ENCODE data around the gene CENPP. TPM values are rescaled to one million over a fixed set of nuclear protein-coding genes. Genes with fewer than 3 reads are reported as not detected.

Gene CENPP
- total RNA-seq, 2 experiments from 2014 or later, result 22.8 to 38.3 TPM

DNA sequence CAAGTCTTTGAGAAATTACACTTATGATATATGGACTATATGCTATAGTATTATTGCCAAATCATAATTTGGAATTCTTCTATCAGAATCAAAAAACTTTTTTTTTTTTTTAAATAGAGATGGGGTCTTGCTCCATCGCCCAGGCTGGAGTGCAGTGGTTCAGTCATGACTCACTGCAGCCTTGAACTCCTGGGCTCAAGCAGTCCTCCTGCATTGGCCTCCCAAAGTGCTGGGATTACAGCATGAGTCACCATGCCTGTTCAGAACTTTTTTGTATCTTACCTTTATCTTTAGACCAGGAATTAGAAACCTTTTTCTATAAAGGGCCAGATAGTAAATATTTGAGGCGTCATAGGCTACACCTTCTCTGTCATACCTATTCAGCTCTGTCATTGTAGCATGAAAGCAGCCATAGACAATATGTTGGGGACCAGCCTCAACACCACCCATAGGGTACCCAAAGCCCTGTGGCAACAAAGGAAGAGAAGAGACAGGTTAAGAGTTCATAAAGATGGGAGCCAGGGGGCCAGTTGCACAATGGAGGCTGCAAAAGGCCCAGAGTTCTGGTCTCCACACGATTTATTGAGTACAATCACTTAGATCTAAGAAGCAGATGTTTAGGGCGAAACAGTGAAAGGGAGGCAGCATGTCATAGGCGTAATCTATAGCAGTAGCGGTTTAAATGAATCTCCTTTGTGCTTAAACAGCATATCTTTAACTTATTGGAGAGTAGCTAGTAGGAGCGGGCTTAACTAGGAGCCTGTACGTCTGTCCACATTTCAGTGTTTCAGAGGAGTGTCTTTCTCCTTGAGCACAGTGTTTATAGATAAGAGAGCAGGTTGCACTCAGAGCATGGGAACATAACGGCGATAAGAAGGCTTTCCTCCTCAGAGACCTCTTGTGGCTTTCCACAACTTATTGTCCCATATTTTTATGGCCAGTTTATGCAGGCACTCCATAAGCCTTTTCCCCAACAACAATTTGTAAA, 197.5 kb downstream of the CENPP start:
- ATAC-seq, result no peak
- H3K4me3 Mint-ChIP-seq, result no peak overlapping the region
- no peaks in the 10 kb centered on the region for H3K9me3 Mint-ChIP-seq (ENCODE audit: low read depth)
- DNase-seq, result no peak
- no peaks in the 10 kb centered on the region for H3K36me3 Mint-ChIP-seq
- H3K27ac Mint-ChIP-seq, result no peak overlapping the region
- H3K4me1 Mint-ChIP-seq, result no peaks in the 10 kb centered on the region
- CTCF ChIA-PET, result no interaction called here
- H3K27me3 Mint-ChIP-seq, result no peaks in the 10 kb centered on the region

DNA sequence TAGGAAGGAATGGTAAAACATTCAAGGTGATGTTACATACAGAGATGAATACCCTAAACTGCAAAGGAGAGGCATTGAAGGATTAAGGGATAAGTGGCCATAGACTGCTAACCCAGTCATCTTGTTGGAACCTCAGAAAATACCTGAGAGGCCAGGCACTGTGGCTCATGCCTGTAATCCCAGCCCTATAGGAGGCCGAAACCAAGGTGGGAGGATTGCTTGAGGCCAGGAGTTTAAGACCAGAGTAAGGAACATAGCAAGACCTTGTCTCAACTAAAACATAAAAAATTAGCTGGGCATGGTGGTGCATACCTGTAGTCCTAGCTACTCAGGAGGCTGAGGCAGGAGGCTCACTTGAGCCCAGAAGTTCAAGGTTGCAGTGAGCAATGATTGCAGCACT, 199.1 kb downstream of the CENPP start:
- Mint-ChIP-seq H3K9me3 (ENCODE audit: low read depth) (no peaks in the 10 kb centered on the region), H3K4me3 (no peak overlapping the region), H3K4me1 (no peaks in the 10 kb centered on the region), H3K27ac (no peak overlapping the region), H3K27me3 (no peaks in the 10 kb centered on the region), H3K36me3 (no peaks in the 10 kb centered on the region)
- no peak for DNase-seq
- ATAC-seq, result no peak
- CTCF ChIA-PET, result no interaction called here

DNA sequence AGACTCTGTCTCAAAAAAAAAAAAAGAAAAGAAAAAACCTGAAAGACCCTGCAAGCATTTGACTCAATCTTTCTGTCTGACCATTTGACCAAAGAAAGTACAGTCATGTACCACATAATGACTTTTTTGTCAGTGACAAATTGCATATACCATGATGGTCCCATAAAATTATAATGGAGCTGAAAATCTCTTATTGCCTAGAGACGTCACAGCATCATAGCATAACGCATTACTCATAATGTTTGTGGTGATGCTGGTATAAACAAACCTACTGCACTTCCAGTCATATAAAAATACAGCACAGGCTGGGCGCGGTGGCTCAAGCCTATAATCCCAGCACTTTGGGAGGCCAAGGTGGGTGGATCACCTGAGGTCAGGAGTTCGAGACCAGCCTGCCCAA, 199.6 kb downstream of the CENPP start:
- DNase-seq (no peak), ATAC-seq (no peak)
- CTCF ChIA-PET, result no interaction called here
- H3K27ac Mint-ChIP-seq, result no peak overlapping the region
- no peaks in the 10 kb centered on the region for H3K27me3 Mint-ChIP-seq
- H3K36me3 Mint-ChIP-seq, result no peaks in the 10 kb centered on the region
- no peak overlapping the region for H3K4me3 Mint-ChIP-seq
- no peaks in the 10 kb centered on the region for H3K4me1 Mint-ChIP-seq
- no peaks in the 10 kb centered on the region for H3K9me3 Mint-ChIP-seq (ENCODE audit: low read depth)

DNA sequence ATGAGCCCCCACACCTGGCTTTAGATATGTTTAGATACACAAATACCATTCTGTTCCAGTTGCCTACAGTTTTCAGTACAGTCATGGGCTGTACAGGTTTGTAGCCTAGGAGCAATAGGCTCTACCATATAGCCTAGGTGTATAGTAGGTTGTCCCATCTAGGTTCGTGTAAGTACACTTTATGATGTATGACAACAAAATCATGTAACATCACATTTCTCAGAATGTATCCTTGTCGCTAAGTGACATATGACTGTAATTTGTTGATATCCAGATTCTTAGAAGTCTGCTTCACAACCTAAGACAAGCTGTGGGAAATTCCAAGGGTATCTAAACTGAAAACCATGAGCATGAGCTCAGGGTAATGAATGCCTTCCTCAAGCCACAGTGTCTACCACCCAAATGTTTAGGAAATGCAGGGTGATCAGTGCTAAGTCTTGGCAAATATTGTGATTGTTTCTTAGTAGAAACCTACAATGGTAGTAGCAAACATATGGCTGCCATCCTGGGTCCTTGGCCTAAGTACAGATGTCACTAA, 201.6 kb downstream of the CENPP start:
- H3K4me1 Mint-ChIP-seq, result no peaks in the 10 kb centered on the region
- no peaks in the 10 kb centered on the region for H3K27me3 Mint-ChIP-seq
- DNase-seq (no peak), ATAC-seq (no peak)
- no peak overlapping the region for H3K4me3 Mint-ChIP-seq
- CTCF ChIA-PET, result no interaction called here
- peaks cover 2% of the 10 kb centered on the region for H3K36me3 Mint-ChIP-seq
- H3K27ac Mint-ChIP-seq, result no peak overlapping the region
- no peaks in the 10 kb centered on the region for H3K9me3 Mint-ChIP-seq (ENCODE audit: low read depth)

DNA sequence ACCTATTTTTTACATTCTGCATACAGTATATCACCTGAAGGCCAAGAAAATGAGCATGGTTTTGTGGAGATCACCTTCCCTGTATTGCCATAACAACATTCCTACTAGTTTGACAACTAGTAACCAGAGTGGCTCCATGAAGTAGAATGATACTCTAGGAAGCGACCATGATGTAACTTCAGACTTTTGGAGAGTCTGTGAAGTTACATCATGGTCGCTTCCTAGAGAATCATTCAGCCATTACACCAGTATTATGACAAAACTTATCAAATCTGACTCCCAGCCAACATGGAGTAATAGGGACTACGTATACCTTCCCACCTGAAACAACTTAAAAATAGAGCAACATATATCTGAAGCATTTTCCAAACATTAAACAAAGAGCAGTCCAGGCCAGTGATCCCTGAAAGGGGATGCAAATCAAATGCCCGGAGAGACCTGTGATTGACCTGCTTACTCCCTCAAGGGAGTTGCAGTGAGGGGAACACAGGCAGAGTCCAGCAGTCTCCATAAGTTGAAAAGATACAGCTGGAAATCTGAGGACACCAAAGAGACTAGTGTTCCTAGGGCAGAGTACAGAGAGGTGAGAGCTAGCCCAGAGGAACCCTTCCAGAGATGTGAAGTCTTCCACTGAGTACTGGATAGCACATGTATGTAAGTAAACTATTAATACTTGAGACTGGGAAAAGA, 202.2 kb downstream of the CENPP start:
- CTCF ChIA-PET, result no interaction called here
- H3K36me3 Mint-ChIP-seq, result peaks cover 3% of the 10 kb centered on the region
- H3K4me3 Mint-ChIP-seq, result no peak overlapping the region
- H3K27me3 Mint-ChIP-seq, result no peaks in the 10 kb centered on the region
- H3K9me3 Mint-ChIP-seq (ENCODE audit: low read depth), result no peaks in the 10 kb centered on the region
- H3K4me1 Mint-ChIP-seq, result no peaks in the 10 kb centered on the region
- no peak for DNase-seq
- no peak for ATAC-seq
- H3K27ac Mint-ChIP-seq, result no peak overlapping the region

DNA sequence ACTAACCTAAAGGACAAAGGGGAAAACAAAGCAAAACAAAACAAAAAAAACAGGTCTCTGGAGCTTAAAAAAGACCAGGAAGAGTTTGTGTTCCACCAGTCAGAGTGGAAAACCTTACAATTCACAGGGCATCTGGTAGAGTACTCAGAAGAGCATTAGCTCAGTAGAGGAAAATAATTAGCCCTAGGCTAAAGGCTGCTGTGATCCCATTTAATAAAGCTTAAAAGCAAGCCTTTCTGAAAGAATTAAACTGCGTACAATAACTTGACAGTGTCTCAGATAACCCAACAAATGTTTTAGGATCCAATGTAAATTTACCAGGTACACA, 202.7 kb downstream of the CENPP start:
- H3K27ac Mint-ChIP-seq, result no peak overlapping the region
- no peaks in the 10 kb centered on the region for H3K4me1 Mint-ChIP-seq
- ATAC-seq, result no peak
- peaks cover 6% of the 10 kb centered on the region for H3K36me3 Mint-ChIP-seq
- CTCF ChIA-PET, result no interaction called here
- no peak for DNase-seq
- no peaks in the 10 kb centered on the region for H3K9me3 Mint-ChIP-seq (ENCODE audit: low read depth)
- H3K27me3 Mint-ChIP-seq, result no peaks in the 10 kb centered on the region
- no peak overlapping the region for H3K4me3 Mint-ChIP-seq

DNA sequence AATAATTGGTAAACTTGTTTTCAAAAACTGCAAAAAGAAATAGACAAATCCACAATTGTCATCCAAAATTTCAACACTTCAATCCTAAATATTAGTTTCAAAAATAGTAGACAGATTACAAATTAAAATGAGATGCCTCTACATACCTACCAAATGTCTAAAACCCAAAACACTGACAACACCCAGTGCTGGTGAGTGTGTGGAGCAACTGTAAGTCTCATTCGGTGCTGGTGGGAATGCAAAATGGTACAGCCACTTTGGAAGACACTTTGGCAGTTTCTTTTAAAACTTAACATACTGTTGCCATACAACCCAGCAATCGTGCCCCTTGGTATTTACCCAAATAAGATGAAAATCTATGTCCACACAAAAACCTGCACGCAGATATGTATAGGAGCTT, 203.4 kb downstream of the CENPP start:
- Mint-ChIP-seq H3K4me1 (peaks cover 2% of the 10 kb centered on the region), H3K4me3 (no peak overlapping the region), H3K36me3 (peaks cover 6% of the 10 kb centered on the region), H3K9me3 (ENCODE audit: low read depth) (no peaks in the 10 kb centered on the region), H3K27ac (no peak overlapping the region), H3K27me3 (no peaks in the 10 kb centered on the region)
- CTCF ChIA-PET, result no interaction called here
- ATAC-seq (no peak), DNase-seq (no peak)

DNA sequence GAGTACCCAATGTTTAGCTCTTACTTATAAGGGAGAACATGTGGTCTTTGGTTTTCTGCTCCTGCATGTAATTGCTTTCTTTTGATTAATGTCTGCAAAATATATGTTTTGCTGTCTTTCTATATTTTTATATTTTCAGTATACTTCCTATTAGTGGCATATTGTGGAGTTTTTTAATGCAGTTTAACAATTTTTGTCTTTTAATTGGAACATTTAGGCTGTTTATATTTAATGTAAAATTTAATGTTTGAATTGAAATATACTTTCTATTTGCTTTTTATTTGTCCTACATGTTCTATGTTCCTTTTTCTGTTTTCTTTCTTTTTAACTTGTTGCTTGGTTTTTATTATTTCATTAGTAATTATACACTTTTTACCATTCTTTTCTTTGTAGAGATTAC, 205.1 kb downstream of the CENPP start:
- CTCF ChIA-PET, result no interaction called here
- no peak for ATAC-seq
- no peak overlapping the region for H3K4me3 Mint-ChIP-seq
- H3K27ac Mint-ChIP-seq, result no peak overlapping the region
- no peaks in the 10 kb centered on the region for H3K27me3 Mint-ChIP-seq
- H3K4me1 Mint-ChIP-seq, result peaks cover 6% of the 10 kb centered on the region
- H3K36me3 Mint-ChIP-seq, result peaks cover 6% of the 10 kb centered on the region
- H3K9me3 Mint-ChIP-seq (ENCODE audit: low read depth), result no peaks in the 10 kb centered on the region
- no peak for DNase-seq

DNA sequence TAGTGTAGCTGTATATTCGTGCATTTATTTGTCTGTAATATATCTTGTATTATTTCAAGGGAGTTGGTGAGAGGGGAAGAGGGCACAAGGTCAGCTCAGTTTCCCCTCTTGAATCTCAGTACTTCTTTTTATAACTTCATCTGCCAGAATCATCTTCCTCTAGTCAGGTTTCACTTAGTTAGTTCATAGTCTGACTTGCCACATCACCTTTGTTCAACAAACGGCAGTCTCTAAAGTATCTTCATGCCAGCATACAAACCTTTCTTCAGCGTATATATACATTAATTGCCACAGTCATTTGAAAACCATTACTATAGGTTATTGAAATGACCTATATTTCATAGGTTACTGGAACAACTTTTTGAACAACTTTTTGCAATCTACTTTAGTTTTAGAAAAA, 208.5 kb downstream of the CENPP start:
- no peak overlapping the region for H3K4me3 Mint-ChIP-seq
- peaks cover 6% of the 10 kb centered on the region for H3K36me3 Mint-ChIP-seq
- H3K27me3 Mint-ChIP-seq, result no peaks in the 10 kb centered on the region
- no peaks in the 10 kb centered on the region for H3K9me3 Mint-ChIP-seq (ENCODE audit: low read depth)
- DNase-seq (no peak), ATAC-seq (no peak)
- H3K27ac Mint-ChIP-seq, result no peak overlapping the region
- CTCF ChIA-PET, result no interaction called here
- H3K4me1 Mint-ChIP-seq, result peaks cover 8% of the 10 kb centered on the region

DNA sequence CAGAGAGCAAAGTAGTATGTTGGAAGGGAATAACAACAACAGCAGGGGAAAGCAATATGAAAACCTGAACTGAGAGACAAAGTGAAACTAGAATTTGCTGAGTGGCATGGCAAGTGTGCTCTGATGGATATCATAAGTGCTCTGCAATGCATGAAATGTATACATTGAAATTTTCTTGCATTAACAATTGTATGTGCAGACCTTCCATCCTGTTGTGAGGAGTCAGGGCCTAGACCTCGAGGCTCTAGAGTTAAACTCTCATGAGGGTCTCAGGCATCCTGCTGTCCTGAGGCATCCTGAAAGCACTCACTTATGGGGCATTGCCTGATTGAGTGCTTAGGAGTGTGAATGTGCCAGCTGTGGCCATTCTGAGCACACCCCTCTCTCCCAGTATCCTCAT, 208.9 kb downstream of the CENPP start:
- H3K36me3 Mint-ChIP-seq, result peaks cover 6% of the 10 kb centered on the region
- H3K4me1 Mint-ChIP-seq, result peaks cover 8% of the 10 kb centered on the region
- ATAC-seq, result no peak
- no peaks in the 10 kb centered on the region for H3K9me3 Mint-ChIP-seq (ENCODE audit: low read depth)
- no peaks in the 10 kb centered on the region for H3K27me3 Mint-ChIP-seq
- no peak overlapping the region for H3K27ac Mint-ChIP-seq
- no peak for DNase-seq
- no peak overlapping the region for H3K4me3 Mint-ChIP-seq
- CTCF ChIA-PET, result no interaction called here

DNA sequence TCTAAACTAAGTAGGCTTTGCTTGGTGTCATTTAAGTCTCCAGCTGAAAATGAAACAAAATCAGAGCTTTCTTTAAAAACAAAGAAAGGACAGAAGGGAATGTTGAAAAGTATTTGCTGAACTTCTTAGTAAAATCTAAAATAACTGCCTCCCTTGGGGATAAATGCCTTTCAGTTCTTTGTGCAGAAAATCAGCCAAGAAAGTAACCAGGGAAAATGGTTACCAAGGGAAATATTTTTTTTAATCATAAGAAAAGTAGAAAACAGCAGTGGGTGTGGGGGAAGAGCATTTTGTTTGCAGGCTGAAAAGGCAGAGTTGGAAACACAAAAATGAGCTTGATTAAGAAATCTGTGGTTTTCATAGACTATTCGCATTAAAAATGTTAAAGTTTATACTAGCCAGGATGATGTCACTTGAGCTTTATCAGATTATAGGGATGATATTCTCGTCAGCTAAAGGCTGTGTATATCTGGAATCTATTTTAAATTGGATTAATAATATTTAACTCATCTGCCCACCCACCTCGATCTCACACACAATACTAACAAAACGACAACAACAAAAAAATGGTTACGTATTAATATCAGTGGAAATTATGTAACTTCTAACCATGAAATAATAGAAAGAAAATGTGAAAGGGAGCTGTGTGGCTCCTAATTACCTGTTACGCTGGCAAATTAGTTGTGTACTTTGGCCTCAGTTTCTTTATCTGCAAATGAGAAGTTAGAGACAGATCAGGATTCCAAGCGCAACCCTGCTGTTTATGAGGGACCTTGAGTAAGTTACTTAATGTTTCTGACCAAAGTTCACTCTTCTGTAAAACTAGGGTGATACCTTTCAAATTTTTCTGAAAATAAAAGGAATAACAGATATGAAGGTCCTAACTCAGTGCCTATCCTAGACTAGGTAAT, 210.4 kb downstream of the CENPP start, which contains the start of gene ECM2:
Gene ECM2, minus strand, starts transcription at position 51 of the 911 bp plus-strand sequence. CDS start 13,124 bp downstream, outside the sequence.
- Mint-ChIP-seq H3K36me3 (peaks cover 6% of the 10 kb centered on the region), H3K4me3 (no peak within 1 kb of the TSS), H3K27me3 (no peaks in the 10 kb centered on the region), H3K4me1 (peaks cover 8% of the 10 kb centered on the region), H3K9me3 (ENCODE audit: low read depth) (no peaks in the 10 kb centered on the region), H3K27ac (no peak within 1 kb of the TSS)
- DNase-seq, result no peak
- ATAC-seq, result no peak
- CTCF ChIA-PET, result no interaction called here

DNA sequence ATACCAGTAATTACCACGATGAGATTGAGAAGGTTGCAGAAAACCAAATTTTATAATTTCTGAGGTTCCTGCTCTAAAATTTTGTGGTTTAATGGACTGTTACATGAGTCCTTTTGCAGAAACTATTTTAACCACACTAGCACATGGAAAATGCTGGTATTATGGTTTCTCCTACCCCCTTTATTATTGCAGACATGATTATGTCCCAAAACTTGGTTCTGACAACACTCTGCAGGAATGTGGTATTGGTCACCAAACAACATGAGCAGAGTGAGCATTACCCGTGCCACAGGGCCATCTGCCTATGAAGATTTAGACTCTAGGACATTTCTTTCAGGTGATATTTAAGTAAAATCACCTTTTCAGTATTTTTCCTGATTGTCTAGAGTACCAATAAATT, 212.8 kb downstream of the CENPP start:
- ATAC-seq (no peak), DNase-seq (no peak)
- CTCF ChIA-PET, result no interaction called here
- no peaks in the 10 kb centered on the region for H3K27me3 Mint-ChIP-seq
- H3K27ac Mint-ChIP-seq, result no peak overlapping the region
- peaks cover 8% of the 10 kb centered on the region for H3K4me1 Mint-ChIP-seq
- H3K36me3 Mint-ChIP-seq, result peaks cover 2% of the 10 kb centered on the region
- H3K9me3 Mint-ChIP-seq (ENCODE audit: low read depth), result no peaks in the 10 kb centered on the region
- no peak overlapping the region for H3K4me3 Mint-ChIP-seq

DNA sequence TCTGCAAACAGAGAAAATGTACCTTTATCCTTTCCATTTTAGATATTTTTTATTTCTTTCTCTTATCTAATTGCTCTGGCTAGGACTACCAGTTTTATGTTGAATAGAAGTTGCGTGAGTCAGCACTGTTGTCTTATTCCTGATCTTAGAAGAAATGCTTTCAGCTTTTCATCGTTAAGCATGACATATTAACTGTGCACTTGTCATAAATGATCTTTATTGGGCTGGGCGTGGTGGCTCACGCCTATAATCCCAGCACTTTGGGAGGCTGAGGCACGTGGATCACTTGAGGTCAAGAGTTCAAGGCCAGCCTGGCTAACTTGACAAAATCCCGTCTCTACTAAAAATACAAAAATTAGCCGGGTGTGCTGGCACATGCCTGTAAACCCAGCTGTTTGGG, 218.2 kb downstream of the CENPP start:
- Mint-ChIP-seq H3K4me1 (no peaks in the 10 kb centered on the region), H3K4me3 (no peak overlapping the region), H3K27ac (no peak overlapping the region), H3K36me3 (peaks cover 5% of the 10 kb centered on the region), H3K27me3 (no peaks in the 10 kb centered on the region), H3K9me3 (ENCODE audit: low read depth) (no peaks in the 10 kb centered on the region)
- DNase-seq, result no peak
- no peak for ATAC-seq
- CTCF ChIA-PET, result no interaction called here
